T follicular helper cell (primary cell): ENCODE measurements around the gene FSIP1.

Source experiments
- DNase-seq: peaks from one replicate; pipeline ENCODE4 v3.0.0-alpha.2; 2020; ENCODE audit warnings: low read depth

FSIP1 gene

DNA sequence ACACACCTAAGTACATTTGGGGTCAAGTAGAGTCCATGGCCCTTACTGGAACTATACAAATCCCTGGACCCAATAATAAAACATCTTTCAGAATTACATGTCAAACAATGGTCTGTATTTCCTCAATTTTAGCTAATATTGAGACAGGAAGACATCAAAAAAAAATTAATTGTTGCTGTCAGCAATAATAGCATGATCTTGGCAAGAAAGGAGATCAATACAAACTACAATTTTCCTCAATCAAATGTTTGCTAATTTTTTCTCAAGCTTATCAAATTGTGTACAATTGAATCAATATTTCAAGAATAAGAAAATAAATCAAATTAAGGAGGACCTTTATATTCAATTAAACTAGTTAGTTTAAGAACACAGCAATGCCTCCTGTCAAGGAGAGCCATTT is 62.6 kb downstream of the FSIP1 start:
- no peak for DNase-seq

GRCh38 chr15:39719109-39719508 is 63.5 kb downstream of the FSIP1 start:
- DNase-seq = no peak

DNA sequence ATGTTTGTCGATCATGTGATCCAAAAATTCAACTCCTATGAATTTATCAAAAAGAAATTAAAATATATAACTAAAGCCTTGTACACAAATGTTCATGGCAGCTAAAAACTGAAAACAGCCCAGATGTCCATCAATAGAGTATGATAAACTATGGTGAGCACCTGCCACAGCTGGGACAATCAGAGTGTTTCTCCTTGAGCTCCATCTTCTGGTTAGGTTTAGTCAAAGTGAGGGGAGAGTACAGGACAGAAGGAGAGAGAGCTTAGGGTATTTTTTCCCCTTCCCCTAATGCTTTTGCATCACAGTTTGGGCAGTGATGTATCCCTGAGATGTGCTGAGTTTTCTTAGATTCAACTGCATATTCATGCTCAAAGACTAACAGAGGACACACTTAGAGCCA is 65.5 kb downstream of the FSIP1 start:
- no peak for DNase-seq

DNA sequence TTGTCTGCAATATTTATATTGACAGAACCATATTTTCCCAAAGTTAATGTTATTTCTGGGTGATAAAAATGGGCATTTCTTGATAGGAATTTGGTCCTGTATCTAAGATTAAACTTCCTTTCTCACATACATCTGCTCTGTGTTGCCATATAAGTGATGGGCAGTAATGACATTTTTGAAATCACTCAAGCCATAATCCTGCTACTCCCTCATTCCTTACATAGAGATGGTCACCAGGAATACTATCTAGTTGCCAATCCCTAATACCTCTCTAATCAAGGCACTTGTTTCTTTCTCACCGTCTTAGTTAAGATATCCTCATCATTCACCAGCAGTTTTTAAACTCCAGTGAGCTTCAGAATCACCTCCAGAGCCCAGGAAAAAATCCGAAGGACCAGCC is 68.4 kb downstream of the FSIP1 start:
- DNase-seq = no peak

- DNase-seq = no peak
Measured at GRCh38 chr15:39713846-39714245, 68.8 kb downstream of the FSIP1 start.

- DNase-seq = no peak
Measured at GRCh38 chr15:39710681-39711080, 72.0 kb downstream of the FSIP1 start.

DNA sequence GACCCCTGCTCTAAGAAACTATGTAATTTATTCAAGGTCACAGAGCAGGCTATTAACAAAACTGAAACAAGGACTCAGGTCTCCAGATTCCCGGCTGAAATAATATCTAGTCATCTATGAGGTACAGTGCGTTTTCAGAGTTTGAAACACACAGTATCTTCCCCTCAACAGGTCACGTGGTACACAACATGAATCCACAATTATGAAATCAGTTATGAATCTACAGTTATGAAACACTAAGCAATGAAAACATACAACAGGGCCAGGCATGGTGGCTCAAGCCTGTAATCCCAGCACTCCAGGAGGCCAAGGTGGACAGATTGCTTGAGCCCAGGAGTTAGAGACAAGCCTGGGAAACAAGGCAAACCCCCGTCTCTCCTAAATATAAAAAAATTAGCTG is 72.7 kb downstream of the FSIP1 start:
- DNase-seq = no peak

GRCh38 chr15:39706206-39706605 is 76.4 kb downstream of the FSIP1 start:
- no peak for DNase-seq

DNA sequence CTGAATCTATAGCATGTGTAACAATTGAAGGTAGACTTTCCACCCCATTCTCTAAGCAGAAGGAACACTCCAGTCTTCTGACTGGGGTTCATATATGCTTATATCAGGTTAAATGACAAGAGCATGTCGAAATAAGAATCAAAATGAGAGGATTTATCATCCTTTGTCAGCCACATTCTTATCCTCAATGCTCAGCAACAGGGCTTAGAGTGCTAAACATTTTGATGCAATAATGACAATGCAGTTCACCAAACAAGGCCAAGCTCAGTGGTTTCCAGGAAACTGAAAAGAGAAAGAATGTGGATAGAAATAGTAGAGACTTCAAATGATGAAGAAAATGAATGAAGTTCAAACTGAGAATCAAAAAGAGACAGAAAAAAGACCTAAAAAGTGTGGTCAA is 78.0 kb downstream of the FSIP1 start:
- no peak for DNase-seq

GRCh38 chr15:39704235-39704634 is 78.4 kb downstream of the FSIP1 start:
- no peak for DNase-seq

- no peak for DNase-seq
Measured at GRCh38 chr15:39701988-39702387, 80.7 kb downstream of the FSIP1 start.

GRCh38 chr15:39700375-39700700 is 82.3 kb downstream of the FSIP1 start:
- DNase-seq = no peak

- no peak for DNase-seq
Measured at GRCh38 chr15:39699516-39700374, 82.9 kb downstream of the FSIP1 start.

DNA sequence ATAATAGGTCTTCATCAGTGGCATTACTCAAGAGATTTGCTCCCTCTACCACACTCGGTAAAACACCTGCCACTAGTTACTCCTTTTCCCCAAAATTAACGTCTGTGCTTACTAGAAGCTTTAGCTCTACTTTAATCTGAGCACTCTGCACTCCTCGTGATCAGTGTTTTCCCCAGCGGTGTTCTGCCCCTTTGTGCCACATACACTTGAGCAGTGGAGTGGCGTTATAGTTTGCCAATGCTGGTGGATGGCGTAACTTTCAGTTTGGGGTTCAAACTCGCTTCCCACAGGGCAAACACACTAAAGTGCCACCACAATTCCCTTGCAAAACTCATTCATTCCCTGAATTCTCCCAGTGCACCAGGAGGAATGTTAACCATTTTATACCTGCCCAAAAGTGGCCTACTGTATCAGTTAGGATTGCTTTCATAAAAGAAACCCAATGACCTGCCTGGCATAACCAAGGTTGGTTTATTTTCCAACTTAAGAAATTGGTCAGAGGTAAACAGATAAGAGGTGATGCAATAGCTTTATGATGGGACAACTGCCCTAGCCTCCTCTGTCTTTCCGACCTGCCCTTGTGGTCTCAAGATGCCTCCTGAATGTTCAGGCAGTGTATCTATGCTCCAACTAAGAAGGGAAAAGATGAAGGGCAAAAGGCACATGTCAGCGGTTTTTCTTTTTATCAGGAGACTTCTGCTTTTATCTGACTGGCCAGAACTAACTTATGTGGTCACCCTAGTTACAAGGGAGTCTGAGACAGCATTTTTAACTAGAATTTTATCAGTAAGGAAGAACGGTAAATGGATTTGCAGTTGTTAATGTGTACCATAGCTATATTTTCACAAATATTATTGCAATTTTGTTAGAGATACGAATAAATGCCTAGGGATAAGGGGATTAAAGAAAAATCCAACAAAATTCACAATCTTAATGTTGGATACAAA is 83.9 kb downstream of the FSIP1 start:
- no peak for DNase-seq

- DNase-seq = no peak
Measured at GRCh38 chr15:39697509-39697908, 85.1 kb downstream of the FSIP1 start.

- no peak for DNase-seq
Measured at GRCh38 chr15:39695793-39696192, 86.8 kb downstream of the FSIP1 start.

GRCh38 chr15:39692356-39693327 is 90.0 kb downstream of the FSIP1 start:
- DNase-seq = no peak

GRCh38 chr15:39690881-39691634 is 91.6 kb downstream of the FSIP1 start:
- no peak for DNase-seq

- DNase-seq = no peak
Measured at GRCh38 chr15:39687965-39688364, 94.7 kb downstream of the FSIP1 start.

GRCh38 chr15:39685999-39686613 is 96.5 kb downstream of the FSIP1 start:
- peak; percentile 3 for DNase-seq

- no peak for DNase-seq
Measured at GRCh38 chr15:39685367-39685766, 97.3 kb downstream of the FSIP1 start.
